ENCODE results near the gene PEMT.

DNA sequence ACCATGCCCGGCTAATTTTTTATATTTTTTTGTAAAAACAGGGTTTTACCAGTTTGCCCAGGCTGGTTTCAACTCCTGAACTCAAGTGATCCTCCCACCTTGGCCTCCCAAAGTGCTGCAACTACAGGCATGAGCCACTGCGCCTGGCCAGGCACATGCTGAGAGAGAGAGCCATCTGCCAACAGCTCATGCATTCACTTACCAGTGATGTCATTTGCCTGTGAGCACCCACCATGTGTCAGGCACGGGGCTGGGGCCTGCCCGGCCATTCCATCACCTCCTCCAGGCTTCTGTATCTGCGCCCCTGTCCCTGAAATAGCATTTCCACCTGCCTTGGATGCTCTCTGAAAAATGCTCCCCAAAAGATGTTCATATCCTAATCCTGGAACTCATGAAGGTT lies 43.6 kb upstream of the PEMT start:
- TF ChIP-seq EZH2 (IDR thresholded peaks at IDR 0.05) (no peak), POLR2AphosphoS5 (IDR thresholded peaks at IDR 0.05; ENCODE audit: borderline replicate concordance, low read depth, low read length) (no peak), FOXP2 (optimal IDR thresholded peaks at IDR 0.05; ENCODE audit: control extremely low read depth, extremely low read length, insufficient read depth) (no peak)

All from SK-N-MC (cell line).